Osteoblast (primary cell): ENCODE measurements around the gene C5orf63. TPM values are rescaled to one million over a fixed set of nuclear protein-coding genes. Genes with fewer than 3 reads are reported as not detected.
"Not testable (repeated sequence)": the region's sequence is repeated elsewhere in the genome, so short reads cannot be mapped to it uniquely, and the experiment has no call there.

Source experiments
- DNase-seq: peaks from one replicate; pipeline ENCODE4 v3.0.0; 2011; ENCODE audit warnings: low spot score, mixed read lengths; ENCODE audit not compliant: insufficient read length; ENCODE audit errors: missing footprints
- H2AFZ ChIP-seq: 2 replicates; pipeline ENCODE4 v1.6.0; 2011; ENCODE audit warnings: mild to moderate bottlenecking, low read length
- H3K27ac ChIP-seq: 2 replicates; pipeline ENCODE4 v1.5.1; 2011; ENCODE audit warnings: mild to moderate bottlenecking, low read depth, low read length, moderate library complexity
- H3K27me3 ChIP-seq: 2 replicates; pipeline ENCODE4 v1.6.0; 2012; ENCODE audit warnings: mild to moderate bottlenecking, control low read depth, inconsistent platforms, low read length, moderate library complexity; ENCODE audit not compliant: insufficient read depth
- H3K36me3 ChIP-seq: 2 replicates; pipeline ENCODE4 v1.5.1; 2011; ENCODE audit warnings: mild to moderate bottlenecking, low read length, control low read depth, moderate library complexity; ENCODE audit not compliant: insufficient read depth
- H3K4me1 ChIP-seq: 2 replicates; pipeline ENCODE4 v1.5.1; 2011; ENCODE audit warnings: mild to moderate bottlenecking, low read length, control low read depth, moderate library complexity; ENCODE audit not compliant: insufficient read depth
- H3K4me2 ChIP-seq: 2 replicates; pipeline ENCODE4 v1.6.0; 2011; ENCODE audit warnings: mild to moderate bottlenecking, low read length; ENCODE audit not compliant: insufficient read depth
- H3K4me3 ChIP-seq: fragments of 200-600 bp; sonication (generic); 3 replicates; pipeline ENCODE4 v1.5.1; 2012; ENCODE audit warnings: mild to moderate bottlenecking, low read length, inconsistent platforms; ENCODE audit not compliant: insufficient read depth
- H3K79me2 ChIP-seq: 2 replicates; pipeline ENCODE4 v1.6.0; 2012; ENCODE audit warnings: mild to moderate bottlenecking, low read length, control low read depth, inconsistent platforms; ENCODE audit not compliant: insufficient read depth
- H3K9me3 ChIP-seq: 2 replicates; pipeline ENCODE4 v1.5.1; 2011; ENCODE audit warnings: low read depth, low read length, control low read depth
- H4K20me1 ChIP-seq: 2 replicates; pipeline ENCODE4 v1.6.0; 2012; ENCODE audit warnings: mild to moderate bottlenecking, low read length, control low read depth; ENCODE audit not compliant: insufficient read depth
- CTCF ChIP-seq: IDR thresholded peaks from 2 replicates; pipeline ENCODE4 v1.5.1; 2011; ENCODE audit warnings: mild to moderate bottlenecking, low read depth, low read length, moderate library complexity; ENCODE audit errors: extremely low read depth
- total RNA-seq: library from RNA; depleted of rRNA; stranded (reverse); fragments of >200 nt; gene quantifications from 2 replicates; pipeline ENCODE4 v1.2.3, GENCODE V29; 2012

Gene C5orf63
- total RNA-seq, 1 donor, result 2.2 TPM

- Histone ChIP-seq H3K4me2 (no peak overlapping the region), H3K9me3 (no peaks in the 10 kb centered on the region), H3K4me3 (no peak overlapping the region), H3K27me3 (no peaks in the 10 kb centered on the region), H3K4me1 (no peaks in the 10 kb centered on the region), H2AFZ (no peak overlapping the region), H3K36me3 (no peaks in the 10 kb centered on the region), H4K20me1 (no peaks in the 10 kb centered on the region), H3K79me2 (peaks cover 22% of the 10 kb centered on the region), H3K27ac (no peak overlapping the region)
- TF ChIP-seq CTCF, result no peak
- no peak for DNase-seq
Observed at GRCh38 chr5:127019928-127020327, 53.4 kb downstream of the C5orf63 start.

- H3K4me3 ChIP-seq, H2AFZ ChIP-seq, H3K9me3 ChIP-seq, H3K36me3 ChIP-seq, H4K20me1 ChIP-seq, H3K4me2 ChIP-seq, H3K27ac ChIP-seq, DNase-seq, H3K27me3 ChIP-seq: not testable (repeated sequence)
- Histone ChIP-seq H3K79me2 (peaks cover 12% of the 10 kb centered on the region), H3K4me1 (peaks cover 14% of the 10 kb centered on the region)
Observed at GRCh38 chr5:127016722-127017121, 56.6 kb downstream of the C5orf63 start.

GRCh38 chr5:127015716-127016115, 57.6 kb downstream of the C5orf63 start:
- Histone ChIP-seq H3K79me2 (peaks cover 11% of the 10 kb centered on the region), H4K20me1 (no peaks in the 10 kb centered on the region), H3K4me1 (peaks cover 20% of the 10 kb centered on the region), H3K4me2 (no peak overlapping the region), H3K27me3 (no peaks in the 10 kb centered on the region), H3K27ac (no peak overlapping the region), H3K4me3 (no peak overlapping the region), H3K36me3 (no peaks in the 10 kb centered on the region), H3K9me3 (no peaks in the 10 kb centered on the region), H2AFZ (no peak overlapping the region)
- DNase-seq, result no peak
- no peak for TF ChIP-seq CTCF

GRCh38 chr5:127014573-127014972, 58.7 kb downstream of the C5orf63 start:
- DNase-seq, result no peak
- Histone ChIP-seq H3K4me3 (no peak overlapping the region), H4K20me1 (no peaks in the 10 kb centered on the region), H3K27ac (no peak overlapping the region), H2AFZ (no peak overlapping the region), H3K4me2 (no peak overlapping the region), H3K79me2 (peaks cover 11% of the 10 kb centered on the region), H3K36me3 (no peaks in the 10 kb centered on the region), H3K9me3 (no peaks in the 10 kb centered on the region), H3K27me3 (no peaks in the 10 kb centered on the region), H3K4me1 (peaks cover 31% of the 10 kb centered on the region)
- TF ChIP-seq CTCF, result no peak
